IPS DF 4.7 (cell line): ENCODE measurements around the gene VSTM2A.
"Not testable (repeated sequence)": the region's sequence is repeated elsewhere in the genome, so short reads cannot be mapped to it uniquely, and the experiment has no call there.

Experiments used
- DNase-seq: peaks from one replicate; pipeline ENCODE4 v3.0.0-alpha.2; 2013; ENCODE audit warnings: low spot score; ENCODE audit errors: extremely low read depth

VSTM2A gene, protein sequence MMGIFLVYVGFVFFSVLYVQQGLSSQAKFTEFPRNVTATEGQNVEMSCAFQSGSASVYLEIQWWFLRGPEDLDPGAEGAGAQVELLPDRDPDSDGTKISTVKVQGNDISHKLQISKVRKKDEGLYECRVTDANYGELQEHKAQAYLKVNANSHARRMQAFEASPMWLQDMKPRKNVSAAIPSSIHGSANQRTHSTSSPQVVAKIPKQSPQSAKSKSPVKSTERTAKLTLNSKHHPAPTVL

DNA sequence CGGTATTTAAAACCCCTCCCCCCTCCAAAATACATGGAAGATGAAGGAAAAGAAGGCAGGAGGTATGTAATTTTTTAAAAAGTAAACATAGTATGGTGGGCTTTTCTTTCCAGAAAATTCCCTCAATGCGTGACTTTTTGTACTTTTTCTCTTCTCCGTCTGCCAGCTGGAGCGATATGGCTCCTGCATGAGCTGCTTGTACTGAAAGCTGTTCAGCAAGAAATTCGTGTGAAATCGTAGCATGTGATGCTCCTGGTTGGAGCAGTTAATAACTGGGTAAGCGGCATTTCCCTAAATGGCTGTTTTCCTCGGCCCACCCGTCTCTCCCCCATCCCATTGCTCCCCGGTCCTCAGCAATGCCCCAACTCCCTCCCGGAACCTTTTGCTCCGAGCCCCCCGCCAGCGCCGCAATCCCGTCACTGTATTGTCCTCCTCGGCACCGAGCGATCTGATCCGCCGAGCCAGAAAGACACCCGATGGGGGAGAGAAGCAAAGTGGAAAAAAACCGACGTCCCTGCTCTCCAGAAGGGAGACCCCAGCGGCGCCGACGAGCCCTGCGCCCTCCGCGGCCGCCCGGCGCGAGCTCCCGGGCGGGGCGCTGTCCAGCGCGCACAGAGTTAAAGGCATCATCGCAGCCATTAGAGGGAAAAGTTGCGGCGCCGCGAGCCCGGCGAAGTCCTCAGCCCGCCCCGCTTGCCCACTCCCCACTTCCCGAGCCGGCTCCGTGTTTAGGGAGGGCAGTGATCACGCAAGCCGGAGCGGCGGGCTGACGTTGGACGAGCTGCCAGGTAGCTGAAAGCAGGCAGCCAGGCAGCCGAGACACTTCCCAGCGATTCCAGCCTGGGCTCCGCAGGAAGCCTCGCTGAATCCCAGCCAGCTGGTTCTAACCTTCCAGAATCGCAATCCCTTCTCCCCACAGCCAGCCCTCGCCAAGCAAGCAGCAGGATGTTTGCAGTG lies at the start of gene VSTM2A:
TSS of gene VSTM2A (plus strand) at position 707 of the 957 bp plus-strand sequence. CDS start 356 bp downstream, outside the sequence.
- no peak for DNase-seq

DNA sequence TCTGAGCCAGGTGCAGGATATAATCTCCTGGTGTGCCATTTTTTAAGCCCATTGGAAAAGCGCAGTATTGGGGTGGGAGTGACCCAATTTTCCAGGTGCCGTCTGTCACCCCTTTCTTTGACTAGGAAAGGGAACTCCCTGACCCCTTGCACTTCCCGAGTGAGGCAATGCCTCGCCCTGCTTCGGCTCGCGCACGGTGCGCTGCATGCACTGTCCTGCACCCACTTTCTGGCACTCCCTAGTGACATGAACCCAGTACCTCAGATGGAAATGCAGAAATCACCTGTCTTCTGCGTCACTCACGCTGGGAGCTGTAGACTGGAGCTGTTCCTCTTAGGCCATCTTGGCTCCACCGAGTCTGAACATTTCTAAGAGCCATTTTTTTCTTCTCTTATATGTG lies 37.6 kb upstream of the VSTM2A start:
- DNase-seq: not testable (repeated sequence)

DNA sequence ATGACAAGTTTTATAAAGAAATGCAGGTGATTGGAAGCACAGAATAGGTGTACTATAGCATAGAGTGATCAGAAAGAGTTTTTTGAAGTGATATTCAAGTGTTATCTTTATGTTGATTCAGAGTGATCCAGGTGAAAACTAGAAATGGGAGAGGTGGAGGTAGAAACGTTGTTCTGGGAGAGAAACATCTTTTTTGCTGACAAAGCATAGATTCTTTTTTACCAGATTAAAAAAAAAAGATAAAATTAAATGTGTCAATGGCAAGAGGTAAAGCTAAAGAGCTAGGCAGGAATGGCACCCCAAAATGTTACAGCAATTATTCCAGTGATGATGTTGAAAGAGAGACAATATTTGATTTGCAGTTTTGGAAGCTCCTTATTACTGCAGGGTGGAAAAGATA lies 12.6 kb upstream of the VSTM2A start:
- no peak for DNase-seq

DNA sequence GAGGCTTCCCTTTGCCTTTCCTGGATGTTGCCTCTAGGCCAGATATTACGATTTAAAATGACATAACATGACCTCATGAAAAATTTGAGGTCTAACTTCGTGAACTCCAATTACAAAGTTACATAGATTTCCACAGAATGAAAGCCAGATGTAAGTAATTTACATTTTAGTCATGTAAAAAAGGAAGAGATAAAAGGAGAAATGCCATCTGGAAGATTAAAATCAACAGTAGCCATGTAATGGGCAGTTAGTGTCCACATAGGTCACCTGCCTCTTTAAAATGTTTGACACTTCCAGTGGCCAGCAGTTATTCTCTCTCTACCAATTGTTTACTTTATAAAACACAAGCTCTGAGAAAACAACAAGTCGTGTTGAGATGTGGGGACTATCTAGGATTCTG lies 4.1 kb upstream of the VSTM2A start:
- DNase-seq: no peak

DNA sequence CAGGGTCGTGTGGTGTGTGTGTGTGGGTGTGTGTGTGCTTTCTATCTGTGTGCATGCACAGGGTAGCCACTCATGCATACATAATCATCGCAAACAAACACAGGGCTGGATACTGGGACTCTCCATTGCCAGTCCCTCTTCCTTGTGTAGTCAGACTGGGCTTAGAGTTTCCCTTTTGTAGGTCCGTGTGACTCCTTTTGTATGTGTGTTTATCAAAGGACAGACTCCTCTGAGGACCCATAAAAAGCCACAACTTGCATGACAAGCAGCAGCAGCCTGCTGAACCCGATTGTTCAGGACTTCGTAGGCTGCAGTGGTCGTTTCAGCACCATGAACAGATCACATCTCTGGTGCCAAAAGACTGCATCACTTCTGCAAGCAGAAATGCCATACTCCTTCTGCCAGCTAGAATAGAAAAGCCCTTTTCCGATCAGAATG lies 895 bp downstream of the VSTM2A start:
- no peak for DNase-seq

DNA sequence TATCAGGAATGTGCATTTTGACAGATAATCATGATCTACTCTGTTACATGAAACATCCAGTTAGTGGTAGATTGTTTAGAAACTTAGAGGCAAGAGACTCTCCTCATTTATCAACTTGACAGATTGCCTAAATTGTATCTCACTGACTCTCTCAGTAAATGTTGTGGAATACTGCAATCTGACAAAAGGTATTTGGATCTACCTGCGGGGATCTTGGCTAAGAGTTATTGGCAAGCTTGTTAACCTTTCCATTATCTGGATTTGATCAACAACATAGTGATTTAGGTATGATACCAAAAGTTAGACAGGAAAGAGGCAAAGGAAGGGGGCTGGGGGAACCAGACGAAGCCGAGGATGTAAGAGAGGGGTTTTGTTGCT lies 2.0 kb downstream of the VSTM2A start:
- DNase-seq: no peak

DNA sequence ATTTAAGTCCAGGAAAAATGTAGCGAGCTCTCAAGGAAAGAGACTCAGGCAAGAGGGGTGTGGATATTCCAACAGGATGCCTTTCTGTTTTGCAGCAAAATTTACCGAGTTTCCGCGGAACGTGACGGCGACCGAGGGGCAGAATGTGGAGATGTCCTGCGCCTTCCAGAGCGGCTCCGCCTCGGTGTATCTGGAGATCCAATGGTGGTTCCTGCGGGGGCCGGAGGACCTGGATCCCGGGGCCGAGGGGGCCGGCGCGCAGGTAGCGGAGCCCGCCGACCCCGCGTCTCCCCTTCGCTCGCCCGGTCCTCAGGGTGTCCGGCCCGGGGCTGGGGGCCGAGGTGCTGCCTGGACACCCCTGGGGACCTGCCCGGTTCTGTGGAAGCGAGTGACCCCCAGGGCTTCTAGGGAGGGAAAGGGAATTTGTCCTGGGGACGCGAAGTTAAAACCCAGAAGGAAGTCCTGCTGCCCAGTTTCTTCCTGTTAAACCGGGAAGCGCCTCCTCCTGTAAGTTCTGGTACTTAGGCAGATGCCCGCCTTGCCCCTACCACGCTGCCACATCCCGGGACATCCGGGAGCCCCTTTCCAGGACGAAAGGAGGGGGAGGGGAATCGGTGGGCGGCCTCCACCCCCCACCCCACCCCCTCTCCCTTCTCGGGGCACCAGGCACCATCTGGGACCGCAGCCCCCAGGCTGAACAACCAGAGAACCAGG lies 2.5 kb downstream of the VSTM2A start:
- DNase-seq: no peak

DNA sequence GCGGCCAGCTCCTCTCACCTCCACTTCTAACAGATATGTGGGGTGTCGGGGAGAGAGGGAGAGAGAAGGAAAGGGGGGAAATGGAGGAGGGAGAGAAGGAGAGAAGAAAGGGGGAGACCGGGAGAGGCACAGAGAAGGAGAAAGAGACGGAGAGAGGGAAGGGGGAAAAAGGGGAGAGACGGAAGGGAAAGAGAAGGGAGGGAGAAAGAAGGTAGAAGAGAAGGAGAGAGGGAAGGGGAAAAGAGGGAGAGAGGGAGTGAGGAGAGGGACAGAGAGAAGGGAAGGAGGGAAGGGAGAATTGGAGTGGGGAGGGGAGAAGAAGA lies 3.0 kb downstream of the VSTM2A start:
- DNase-seq: no peak

DNA sequence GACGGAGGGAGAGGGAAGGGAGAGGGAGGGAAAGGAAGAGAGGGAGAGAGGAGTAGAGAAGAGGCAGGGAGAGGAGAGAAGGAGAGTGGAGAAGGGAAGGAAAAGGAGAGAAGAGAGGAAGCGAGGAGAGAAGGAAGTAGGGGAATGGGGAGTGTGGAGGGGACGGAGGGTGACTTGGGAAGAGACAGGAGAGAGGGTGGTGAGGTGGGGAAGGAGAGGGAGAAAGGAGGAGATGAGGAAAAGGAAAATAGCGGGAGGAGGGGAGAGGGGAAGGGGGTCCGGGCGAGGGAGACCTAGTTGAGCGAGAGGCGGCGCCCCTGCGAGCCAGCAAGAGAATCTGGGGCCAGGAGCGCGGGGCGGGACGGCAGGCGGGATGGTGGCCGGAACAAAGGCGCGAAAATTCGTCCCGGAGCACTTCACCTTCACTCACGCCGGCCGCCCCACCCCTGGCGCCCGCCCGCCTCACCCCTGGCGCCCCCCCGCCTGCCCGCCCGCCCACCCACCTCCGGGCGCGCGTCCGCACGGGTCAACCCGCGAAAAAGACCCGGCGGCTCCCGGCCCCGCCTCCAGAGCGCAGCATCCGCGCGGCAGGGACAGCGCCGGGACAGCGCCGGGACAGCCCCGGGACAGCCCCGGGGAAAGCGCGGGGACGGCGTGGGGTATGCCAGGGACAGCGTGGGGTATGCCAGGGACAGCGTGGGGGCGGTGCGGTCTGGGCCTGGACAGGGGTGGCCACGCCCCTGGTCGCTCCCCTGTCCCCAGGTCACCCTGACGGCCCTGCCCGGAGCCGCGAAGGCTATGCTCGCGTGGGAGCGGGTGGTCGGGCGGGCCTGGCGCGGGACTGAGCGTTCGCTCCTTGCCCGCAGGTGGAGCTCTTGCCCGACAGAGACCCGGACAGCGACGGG lies 4.2 kb downstream of the VSTM2A start:
- DNase-seq: no peak

DNA sequence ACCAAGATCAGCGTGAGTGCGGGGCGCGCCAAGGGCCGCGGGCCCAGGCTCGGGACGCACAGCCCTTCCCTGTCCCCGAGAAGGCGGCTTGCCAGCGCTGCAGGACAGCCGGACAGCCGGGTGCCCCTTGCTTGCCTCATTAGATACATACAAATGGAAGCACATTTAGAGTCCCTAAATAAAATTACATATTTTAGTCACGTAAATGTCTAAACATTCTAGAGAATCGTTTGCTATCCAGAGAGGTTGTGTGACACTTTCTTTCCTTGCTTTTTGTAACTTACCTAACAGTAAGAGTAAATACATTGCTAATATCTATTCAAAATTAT lies 4.8 kb downstream of the VSTM2A start:
- DNase-seq: no peak

DNA sequence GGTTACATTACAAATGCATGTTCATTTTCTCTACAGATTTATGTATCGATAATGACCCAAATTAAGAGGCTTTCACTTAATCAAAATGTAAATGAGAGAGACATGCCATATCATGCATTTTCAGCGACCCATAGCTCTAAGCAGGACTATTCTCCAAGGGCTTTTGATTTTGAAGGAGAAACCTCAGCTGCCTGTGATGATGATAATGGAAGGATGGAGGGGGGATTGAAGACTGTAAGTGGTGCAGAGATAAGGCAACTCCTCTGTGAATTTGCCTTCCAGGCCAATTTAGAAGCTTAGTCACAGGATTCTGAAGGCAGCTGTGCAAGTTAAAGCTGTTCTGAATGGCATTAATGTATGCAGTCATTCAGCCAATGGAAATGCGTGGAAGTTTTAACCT lies 8.3 kb downstream of the VSTM2A start:
- no peak for DNase-seq

DNA sequence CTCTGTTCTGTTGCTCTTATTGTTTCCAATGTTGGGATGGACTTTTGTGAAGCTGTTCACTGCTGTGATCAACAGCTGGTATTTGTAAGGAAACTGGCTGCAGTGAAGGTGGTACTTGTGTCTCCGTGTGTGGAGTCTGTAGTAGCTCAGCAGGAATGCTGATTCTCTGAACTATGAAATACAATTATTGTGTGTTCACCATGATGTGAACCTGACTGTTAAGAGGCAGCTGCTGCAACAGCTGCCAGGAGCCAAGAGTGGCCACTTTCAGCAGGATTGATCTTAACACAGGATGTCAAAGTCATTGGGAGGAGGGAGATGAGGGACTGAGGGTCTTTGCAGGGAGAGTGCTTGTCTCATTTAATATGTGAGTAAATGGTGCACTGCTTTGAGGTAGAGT lies 13.9 kb downstream of the VSTM2A start:
- no peak for DNase-seq

DNA sequence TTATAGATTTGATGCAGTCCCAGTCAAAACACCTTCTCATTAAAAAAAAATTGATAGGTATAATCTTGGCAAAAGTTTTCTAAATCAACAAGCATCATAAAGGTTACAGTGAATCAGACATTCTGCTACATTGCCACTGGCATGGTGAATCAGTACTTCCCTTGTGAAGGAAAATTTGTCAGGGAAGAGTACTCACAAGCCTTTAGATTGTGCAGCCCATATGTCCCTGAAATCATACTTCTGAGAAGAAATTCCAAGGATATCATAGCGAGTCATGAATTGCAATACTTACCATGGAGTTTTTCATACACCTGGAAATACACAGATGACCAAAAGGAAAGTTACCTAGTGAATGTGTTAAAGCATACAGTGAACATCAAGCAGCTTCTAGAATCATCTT lies 17.2 kb downstream of the VSTM2A start:
- no peak for DNase-seq

DNA sequence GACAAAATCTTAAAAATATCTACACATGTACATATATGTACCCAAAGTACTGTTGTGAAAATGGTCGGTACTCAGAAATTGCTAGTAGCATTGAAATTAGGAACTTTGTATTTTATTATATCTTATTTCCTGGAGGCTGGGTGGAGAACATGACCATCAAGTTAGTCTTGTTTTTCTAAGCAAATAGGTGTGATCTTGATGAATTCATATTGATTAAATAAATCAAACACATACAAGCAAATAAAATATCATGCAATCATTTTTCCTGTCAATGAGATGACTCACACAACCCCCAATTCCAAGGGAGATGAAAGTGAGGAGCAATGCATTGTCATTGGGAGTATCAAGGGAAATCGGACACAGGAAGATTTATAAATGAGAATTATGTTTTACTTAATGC lies 18.0 kb downstream of the VSTM2A start:
- DNase-seq: no peak

DNA sequence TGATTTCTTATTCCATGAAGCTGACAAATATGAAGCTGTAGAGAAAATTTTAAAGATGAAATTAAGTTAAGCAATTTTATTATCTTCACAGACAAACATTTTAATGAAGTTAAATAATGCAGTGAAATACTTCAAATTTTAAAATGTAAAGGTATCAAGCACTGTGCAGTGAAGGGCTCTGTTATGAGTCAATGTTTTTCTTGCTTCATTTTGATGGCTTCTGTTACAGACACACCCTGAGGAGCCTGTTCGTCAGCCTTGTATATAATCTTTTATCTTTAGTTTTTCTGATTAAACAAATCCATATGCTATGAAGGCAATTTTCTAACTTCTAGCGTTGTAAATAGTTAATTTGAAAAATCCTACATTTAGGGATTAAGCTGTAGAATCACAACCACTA lies 18.5 kb downstream of the VSTM2A start:
- DNase-seq: no peak

DNA sequence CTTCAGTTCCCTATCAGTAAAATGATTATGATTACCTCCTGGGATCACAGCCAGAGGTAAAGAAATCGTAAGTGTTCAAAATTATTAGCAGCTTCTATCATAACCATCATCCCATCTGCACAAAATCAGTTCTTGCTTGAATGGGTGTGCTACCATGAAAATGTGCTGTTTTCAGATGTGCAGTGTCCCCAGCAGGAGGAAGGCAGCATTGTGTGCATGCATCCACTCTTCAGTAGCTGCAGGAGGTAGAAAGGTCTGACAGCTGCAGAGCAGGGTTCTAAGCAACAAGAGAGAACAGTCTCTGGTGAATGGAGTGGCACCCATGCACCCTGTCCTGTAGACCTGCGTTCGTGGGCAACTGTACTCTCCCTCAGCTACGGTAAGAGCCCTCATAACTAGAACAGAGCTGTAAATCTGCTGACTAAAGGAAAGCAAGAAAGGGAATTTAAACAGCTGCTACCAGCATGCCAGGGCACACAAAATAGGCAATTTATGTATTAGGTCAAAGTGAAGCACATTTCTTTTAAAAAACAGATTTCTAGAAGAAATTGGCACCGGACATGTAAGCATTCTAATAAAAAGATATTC lies 21.2 kb downstream of the VSTM2A start:
- DNase-seq: no peak

DNA sequence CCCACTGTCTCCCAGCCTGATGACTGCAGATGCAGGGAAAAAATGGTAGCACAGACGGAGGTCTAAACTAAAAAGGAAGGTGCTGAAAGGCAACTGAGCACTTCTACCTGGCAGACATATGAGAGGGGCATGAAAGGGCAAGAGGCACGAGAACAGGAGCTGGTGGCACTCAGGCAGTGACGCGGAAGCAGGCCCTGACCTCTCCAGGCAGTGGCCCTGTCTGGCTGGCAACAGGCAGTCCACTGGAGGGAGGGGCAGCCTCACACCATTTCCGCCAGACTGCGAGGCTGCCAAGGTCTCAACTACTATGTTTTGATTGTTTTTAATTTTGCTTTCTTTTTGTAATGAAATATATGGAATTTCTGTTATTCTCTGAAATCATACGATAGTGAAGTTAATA lies 23.3 kb downstream of the VSTM2A start:
- DNase-seq: no peak

DNA sequence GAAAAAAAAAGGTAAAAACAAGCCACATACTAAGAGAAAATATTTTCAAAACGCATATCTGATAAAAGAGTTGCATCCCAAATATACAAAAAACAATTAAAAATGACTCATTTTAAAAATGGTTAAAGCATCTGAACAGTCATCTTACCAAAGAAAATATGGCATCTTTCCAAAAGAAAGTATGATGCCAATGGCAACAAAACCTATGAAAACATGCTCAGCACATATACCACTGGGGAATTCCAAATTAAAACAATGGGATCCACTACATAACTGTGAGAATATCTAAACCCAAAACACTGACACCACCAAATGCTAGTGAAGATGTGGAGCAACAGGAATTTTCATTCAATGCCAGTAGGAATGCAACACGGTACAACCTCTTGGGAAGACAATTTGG lies 39.3 kb downstream of the VSTM2A start:
- DNase-seq: no peak

DNA sequence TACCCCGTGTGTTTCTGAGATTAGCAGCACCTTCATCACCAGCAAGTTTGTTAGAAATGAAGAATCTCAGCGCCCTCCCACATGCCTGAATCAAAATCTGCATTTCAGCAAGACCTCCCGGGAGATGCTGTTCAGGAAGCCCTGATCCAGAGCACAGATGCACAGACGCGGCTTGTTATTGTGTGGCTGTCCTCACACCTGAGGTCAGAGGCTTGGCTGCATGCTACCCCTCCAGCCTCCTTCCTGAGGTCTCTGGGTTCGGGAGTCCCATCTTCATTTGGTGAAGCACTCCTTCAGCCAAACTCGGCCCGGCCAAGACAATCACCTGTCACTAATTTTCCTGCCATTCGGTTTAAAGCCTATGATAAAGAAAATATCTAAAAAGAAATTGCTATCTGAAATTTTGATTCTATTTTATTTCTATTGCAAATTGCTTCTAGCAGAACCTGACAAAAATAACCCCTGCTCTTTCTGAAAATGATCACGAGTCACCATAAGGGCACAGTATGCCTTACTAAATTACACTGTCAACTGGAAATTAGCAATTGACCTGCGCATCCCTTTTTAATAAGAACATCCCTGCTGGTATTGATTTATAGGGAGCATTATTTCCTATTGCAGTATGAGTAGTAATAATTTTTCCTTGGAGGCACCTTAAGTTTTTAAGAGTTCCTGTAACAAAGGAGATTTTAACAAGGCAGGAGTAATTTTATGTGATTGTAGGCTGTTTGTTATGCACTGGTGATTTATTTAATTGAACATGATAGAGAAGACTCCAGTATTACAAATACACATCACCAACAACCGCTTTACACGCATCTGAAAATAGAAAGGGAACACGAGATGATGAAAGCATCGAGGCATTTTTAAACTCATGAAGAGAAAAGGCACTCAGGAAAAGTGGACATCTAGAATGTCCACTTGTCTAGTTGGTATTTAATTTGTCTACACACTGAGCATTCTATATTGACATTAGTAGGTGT lies 49.5 kb downstream of the VSTM2A start:
- no peak for DNase-seq

DNA sequence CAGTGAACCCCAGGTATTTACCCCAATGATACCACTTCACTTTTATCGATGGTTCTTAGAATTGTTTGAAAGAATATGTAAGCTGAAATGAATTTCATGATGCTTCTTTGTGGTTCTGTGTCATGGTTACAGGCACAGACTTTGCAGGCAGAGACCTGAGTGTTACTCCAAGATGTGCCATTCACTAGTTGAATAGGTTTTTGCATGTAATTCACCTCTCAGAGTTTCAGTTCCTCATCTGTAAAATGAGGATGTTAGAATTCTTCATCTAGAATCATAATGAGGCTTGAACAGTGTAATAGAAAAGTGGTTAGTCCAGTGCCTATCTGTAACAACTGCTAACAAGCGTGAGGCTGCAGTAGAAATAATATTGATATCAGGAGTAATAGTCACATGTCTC lies 54.6 kb downstream of the VSTM2A start:
- no peak for DNase-seq
